NCI-H146 (cell line): ENCODE data around the gene KCTD3.

Experiments used
- DNase-seq: peaks from one replicate; lab custom pipeline; 2025; lab: John Stamatoyannopoulos, UW

KCTD3 gene

GRCh38 chr1:215556996-215557395 lies 10.1 kb upstream of the KCTD3 start:
- DNase-seq: no peak

- no peak for DNase-seq
These were observed 9.6 kb upstream of the KCTD3 start for GRCh38 chr1:215557504-215557903.

- no peak for DNase-seq
These were observed 9.0 kb upstream of the KCTD3 start for GRCh38 chr1:215557992-215558626.

GRCh38 chr1:215567491-215568298 lies 591 bp downstream of the KCTD3 start:
- peak; percentile 76 for DNase-seq

GRCh38 chr1:215568299-215568692 lies 1.2 kb downstream of the KCTD3 start:
- no peak for DNase-seq

GRCh38 chr1:215569986-215570824 lies 3.1 kb downstream of the KCTD3 start:
- no peak for DNase-seq

- DNase-seq: no peak
These were observed 14.8 kb downstream of the KCTD3 start for GRCh38 chr1:215581896-215582295.

GRCh38 chr1:215583185-215583749 lies 16.2 kb downstream of the KCTD3 start:
- DNase-seq: no peak

GRCh38 chr1:215584389-215584788 lies 17.3 kb downstream of the KCTD3 start:
- DNase-seq: no peak

- DNase-seq: no peak
These were observed 22.7 kb downstream of the KCTD3 start for GRCh38 chr1:215589650-215590435.

GRCh38 chr1:215590779-215591491 lies 23.8 kb downstream of the KCTD3 start:
- no peak for DNase-seq

- no peak for DNase-seq
These were observed 27.5 kb downstream of the KCTD3 start for GRCh38 chr1:215594640-215595039.

GRCh38 chr1:215595231-215595630 lies 28.1 kb downstream of the KCTD3 start:
- no peak for DNase-seq

- no peak for DNase-seq
These were observed 30.9 kb downstream of the KCTD3 start for GRCh38 chr1:215597961-215598360.

GRCh38 chr1:215599418-215600074 lies 32.4 kb downstream of the KCTD3 start:
- peak; percentile 4 for DNase-seq

GRCh38 chr1:215600258-215600792 lies 33.2 kb downstream of the KCTD3 start:
- no peak for DNase-seq

GRCh38 chr1:215600867-215601266 lies 33.8 kb downstream of the KCTD3 start:
- no peak for DNase-seq

- DNase-seq: no peak
These were observed 34.2 kb downstream of the KCTD3 start for GRCh38 chr1:215601276-215601675.

- DNase-seq: no peak
These were observed 36.2 kb downstream of the KCTD3 start for GRCh38 chr1:215603319-215603718.

GRCh38 chr1:215605011-215605621 lies 38.0 kb downstream of the KCTD3 start:
- no peak for DNase-seq
